Measurements from ENCODE around the gene SSC4D.

The SSC4D gene

GRCh38 chr7:76349313-76349885 lies 60.1 kb downstream of the SSC4D start:
- Histone ChIP-seq H3K79me2 (ENCODE audit: control insufficient read depth, low read length) (peaks cover 100% of the 10 kb centered on the region), H3K9me3 (ENCODE audit: control insufficient read depth, insufficient read depth, low read length) (no peaks in the 10 kb centered on the region), H4K20me1 (ENCODE audit: control insufficient read depth, insufficient read depth, low read depth, low read length) (peaks cover 51% of the 10 kb centered on the region), H3K36me3 (ENCODE audit: control insufficient read depth, low read length) (peaks cover 93% of the 10 kb centered on the region), H3K4me1 (ENCODE audit: control insufficient read depth, low read length) (peaks cover 4% of the 10 kb centered on the region; the same call in 1 of the 2 replicates), H3K4me3 (ENCODE audit: low read length) (no peak overlapping the region), H3K27me3 (ENCODE audit: control insufficient read depth, low read length) (no peaks in the 10 kb centered on the region), H3K9me2 (replicated peaks; ENCODE audit: control insufficient read depth, low read length) (no peaks in the 10 kb centered on the region), H3K4me2 (ENCODE audit: low read length) (no peak overlapping the region), H3K27ac (ENCODE audit: low read depth, low read length) (no peak overlapping the region), H3F3A (ENCODE audit: control insufficient read depth, insufficient read depth) (0 out of 2 replicates have a peak, but pooled peaks cover under 1% of the 10 kb centered on the region)
- TF ChIP-seq CTCF (IDR thresholded peaks at IDR 0.05; ENCODE audit: low read depth, low read length, poor library complexity, severe bottlenecking) (no peak), EZH2phosphoT487 (IDR thresholded peaks at IDR 0.05; ENCODE audit: borderline replicate concordance, low read length) (no peak)

GRCh38 chr7:76347710-76348109 lies 61.8 kb downstream of the SSC4D start:
- peaks cover 48% of the 10 kb centered on the region for H4K20me1 ChIP-seq (ENCODE audit: control insufficient read depth, insufficient read depth, low read depth, low read length)
- H3F3A ChIP-seq (ENCODE audit: control insufficient read depth, insufficient read depth) = peaks cover 2% of the 10 kb centered on the region; the same call in 1 of the 2 replicates
- H3K4me3 ChIP-seq (ENCODE audit: low read length) = no peak overlapping the region
- no peak overlapping the region for H3K4me2 ChIP-seq (ENCODE audit: low read length)
- H3K9me2 ChIP-seq (replicated peaks; ENCODE audit: control insufficient read depth, low read length) = no peaks in the 10 kb centered on the region
- H3K4me1 ChIP-seq (ENCODE audit: control insufficient read depth, low read length) = no peaks in the 10 kb centered on the region; the same call in 1 of the 2 replicates
- H3K27me3 ChIP-seq (ENCODE audit: control insufficient read depth, low read length) = no peaks in the 10 kb centered on the region
- H3K79me2 ChIP-seq (ENCODE audit: control insufficient read depth, low read length) = peaks cover 100% of the 10 kb centered on the region
- TF ChIP-seq CTCF (IDR thresholded peaks at IDR 0.05; ENCODE audit: low read depth, low read length, poor library complexity, severe bottlenecking) = no peak
- TF ChIP-seq EZH2phosphoT487 (IDR thresholded peaks at IDR 0.05; ENCODE audit: borderline replicate concordance, low read length) = no peak
- H3K9me3 ChIP-seq (ENCODE audit: control insufficient read depth, insufficient read depth, low read length) = no peaks in the 10 kb centered on the region
- no peak overlapping the region for H3K27ac ChIP-seq (ENCODE audit: low read depth, low read length)
- peaks cover 96% of the 10 kb centered on the region for H3K36me3 ChIP-seq (ENCODE audit: control insufficient read depth, low read length)

- peaks cover 100% of the 10 kb centered on the region for H3K79me2 ChIP-seq (ENCODE audit: control insufficient read depth, low read length)
- no peak overlapping the region for H3K4me3 ChIP-seq (ENCODE audit: low read length)
- peaks cover 2% of the 10 kb centered on the region for H3F3A ChIP-seq (ENCODE audit: control insufficient read depth, insufficient read depth)
- no peaks in the 10 kb centered on the region for H3K9me2 ChIP-seq (replicated peaks; ENCODE audit: control insufficient read depth, low read length)
- no peak overlapping the region for H3K4me2 ChIP-seq (ENCODE audit: low read length)
- H3K27ac ChIP-seq (ENCODE audit: low read depth, low read length) = no peak overlapping the region
- H3K4me1 ChIP-seq (ENCODE audit: control insufficient read depth, low read length) = no peaks in the 10 kb centered on the region
- no peaks in the 10 kb centered on the region for H3K9me3 ChIP-seq (ENCODE audit: control insufficient read depth, insufficient read depth, low read length)
- no peak for TF ChIP-seq EZH2phosphoT487 (IDR thresholded peaks at IDR 0.05; ENCODE audit: borderline replicate concordance, low read length)
- no peak for TF ChIP-seq CTCF (IDR thresholded peaks at IDR 0.05; ENCODE audit: low read depth, low read length, poor library complexity, severe bottlenecking)
- peaks cover 97% of the 10 kb centered on the region for H3K36me3 ChIP-seq (ENCODE audit: control insufficient read depth, low read length)
- H3K27me3 ChIP-seq (ENCODE audit: control insufficient read depth, low read length) = no peaks in the 10 kb centered on the region
- peaks cover 53% of the 10 kb centered on the region for H4K20me1 ChIP-seq (ENCODE audit: control insufficient read depth, insufficient read depth, low read depth, low read length)
These were observed 62.7 kb downstream of the SSC4D start for GRCh38 chr7:76346778-76347177.

Measured in DOHH2 (cell line).